ENCODE measurements around the gene EI24.

- TF ChIP-seq, protein P1, sequence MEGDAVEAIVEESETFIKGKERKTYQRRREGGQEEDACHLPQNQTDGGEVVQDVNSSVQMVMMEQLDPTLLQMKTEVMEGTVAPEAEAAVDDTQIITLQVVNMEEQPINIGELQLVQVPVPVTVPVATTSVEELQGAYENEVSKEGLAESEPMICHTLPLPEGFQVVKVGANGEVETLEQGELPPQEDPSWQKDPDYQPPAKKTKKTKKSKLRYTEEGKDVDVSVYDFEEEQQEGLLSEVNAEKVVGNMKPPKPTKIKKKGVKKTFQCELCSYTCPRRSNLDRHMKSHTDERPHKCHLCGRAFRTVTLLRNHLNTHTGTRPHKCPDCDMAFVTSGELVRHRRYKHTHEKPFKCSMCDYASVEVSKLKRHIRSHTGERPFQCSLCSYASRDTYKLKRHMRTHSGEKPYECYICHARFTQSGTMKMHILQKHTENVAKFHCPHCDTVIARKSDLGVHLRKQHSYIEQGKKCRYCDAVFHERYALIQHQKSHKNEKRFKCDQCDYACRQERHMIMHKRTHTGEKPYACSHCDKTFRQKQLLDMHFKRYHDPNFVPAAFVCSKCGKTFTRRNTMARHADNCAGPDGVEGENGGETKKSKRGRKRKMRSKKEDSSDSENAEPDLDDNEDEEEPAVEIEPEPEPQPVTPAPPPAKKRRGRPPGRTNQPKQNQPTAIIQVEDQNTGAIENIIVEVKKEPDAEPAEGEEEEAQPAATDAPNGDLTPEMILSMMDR (IDR thresholded peaks at IDR 0.05) = no peak
- TF ChIP-seq ZFX (IDR thresholded peaks at IDR 0.05; ENCODE audit: borderline replicate concordance) = no peak
Observed at GRCh38 chr11:125570952-125571351, 1.7 kb downstream of the EI24 start.

Measured in 22Rv1 (cell line).